ENCODE measurements around the gene IRAK2.
A peak's percentile ranks its signal among the peaks of the same experiment; 100 is the strongest.

The IRAK2 gene

DNA sequence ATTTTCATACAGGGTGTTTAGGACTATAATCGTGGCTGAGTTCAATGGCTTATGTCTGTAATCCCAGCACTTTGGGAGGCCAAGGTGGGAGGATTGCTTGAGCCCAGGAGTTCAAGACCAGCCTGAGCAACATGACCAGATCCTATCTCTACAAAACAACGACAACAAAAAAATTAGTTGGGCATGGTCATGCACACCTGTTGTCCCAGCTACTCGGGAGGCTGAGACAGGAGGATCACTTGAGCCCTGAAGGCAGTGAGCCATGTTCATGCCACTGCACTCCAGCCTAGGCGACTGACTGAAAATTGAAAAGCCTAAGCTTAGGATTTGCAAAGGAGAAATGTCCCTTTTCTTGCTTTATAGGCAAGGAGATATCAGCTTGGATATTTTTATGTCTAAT lies 47.8 kb upstream of the IRAK2 start:
- Histone ChIP-seq H3K4me1 (ENCODE audit: insufficient read depth, low read length, poor library complexity, severe bottlenecking) (peaks cover 35% of the 10 kb centered on the region), H3K4me2 (ENCODE audit: low read depth, low read length, poor library complexity, severe bottlenecking) (peak overlapping the region; percentile 96), H4K20me1 (ENCODE audit: insufficient read depth, low read length, poor library complexity, severe bottlenecking) (peaks cover 31% of the 10 kb centered on the region), H3K9ac (ENCODE audit: low read depth, low read length, poor library complexity, severe bottlenecking) (peak overlapping the region; percentile 87), H3K9me3 (ENCODE audit: insufficient read depth, low read depth, low read length) (no peaks in the 10 kb centered on the region), H3K36me3 (ENCODE audit: insufficient read depth, low read length) (no peaks in the 10 kb centered on the region), H3K27me3 (ENCODE audit: insufficient read depth, low read length, poor library complexity, severe bottlenecking) (no peaks in the 10 kb centered on the region), H3F3A (ENCODE audit: low read depth) (no peaks in the 10 kb centered on the region), H3K4me3 (ENCODE audit: low read length, poor library complexity, severe bottlenecking) (peak overlapping the region; percentile 98), H2AFZ (ENCODE audit: low read length) (no peak overlapping the region), H3K9me2 (replicated peaks; ENCODE audit: low read depth, low read length) (no peaks in the 10 kb centered on the region), H3K79me2 (ENCODE audit: insufficient read depth, low read length) (peaks cover 61% of the 10 kb centered on the region)
- TF ChIP-seq, protein P1, sequence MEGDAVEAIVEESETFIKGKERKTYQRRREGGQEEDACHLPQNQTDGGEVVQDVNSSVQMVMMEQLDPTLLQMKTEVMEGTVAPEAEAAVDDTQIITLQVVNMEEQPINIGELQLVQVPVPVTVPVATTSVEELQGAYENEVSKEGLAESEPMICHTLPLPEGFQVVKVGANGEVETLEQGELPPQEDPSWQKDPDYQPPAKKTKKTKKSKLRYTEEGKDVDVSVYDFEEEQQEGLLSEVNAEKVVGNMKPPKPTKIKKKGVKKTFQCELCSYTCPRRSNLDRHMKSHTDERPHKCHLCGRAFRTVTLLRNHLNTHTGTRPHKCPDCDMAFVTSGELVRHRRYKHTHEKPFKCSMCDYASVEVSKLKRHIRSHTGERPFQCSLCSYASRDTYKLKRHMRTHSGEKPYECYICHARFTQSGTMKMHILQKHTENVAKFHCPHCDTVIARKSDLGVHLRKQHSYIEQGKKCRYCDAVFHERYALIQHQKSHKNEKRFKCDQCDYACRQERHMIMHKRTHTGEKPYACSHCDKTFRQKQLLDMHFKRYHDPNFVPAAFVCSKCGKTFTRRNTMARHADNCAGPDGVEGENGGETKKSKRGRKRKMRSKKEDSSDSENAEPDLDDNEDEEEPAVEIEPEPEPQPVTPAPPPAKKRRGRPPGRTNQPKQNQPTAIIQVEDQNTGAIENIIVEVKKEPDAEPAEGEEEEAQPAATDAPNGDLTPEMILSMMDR (conservative IDR thresholded peaks at IDR 0.05; ENCODE audit: low read length), result no peak

DNA sequence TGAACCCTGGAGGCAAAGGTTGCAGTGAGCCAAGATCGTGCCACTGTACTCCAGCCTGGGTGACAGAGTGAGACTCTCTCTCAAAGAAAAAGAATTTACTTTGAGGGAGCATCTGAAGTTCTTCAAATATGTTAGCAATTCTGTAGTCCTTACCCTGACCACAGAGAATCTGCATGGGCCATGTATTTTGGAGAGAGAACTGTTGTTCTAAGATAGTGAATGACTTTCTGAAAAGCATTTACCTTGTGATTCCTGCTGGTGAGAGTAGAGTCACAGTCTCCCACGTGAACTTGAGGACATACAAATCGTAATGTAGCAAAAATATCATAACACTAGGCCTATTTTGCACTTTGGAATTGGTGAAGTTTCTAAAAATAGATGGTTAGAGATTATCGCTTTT lies 45.3 kb upstream of the IRAK2 start:
- Histone ChIP-seq H2AFZ (ENCODE audit: low read length) (no peak overlapping the region), H3K9me2 (replicated peaks; ENCODE audit: low read depth, low read length) (no peaks in the 10 kb centered on the region), H3K9me3 (ENCODE audit: insufficient read depth, low read depth, low read length) (no peaks in the 10 kb centered on the region), H3F3A (ENCODE audit: low read depth) (no peaks in the 10 kb centered on the region), H3K4me3 (ENCODE audit: low read length, poor library complexity, severe bottlenecking) (peak overlapping the region; percentile 98), H4K20me1 (ENCODE audit: insufficient read depth, low read length, poor library complexity, severe bottlenecking) (peaks cover 41% of the 10 kb centered on the region), H3K4me2 (ENCODE audit: low read depth, low read length, poor library complexity, severe bottlenecking) (peak overlapping the region; percentile 96), H3K79me2 (ENCODE audit: insufficient read depth, low read length) (peaks cover 82% of the 10 kb centered on the region), H3K36me3 (ENCODE audit: insufficient read depth, low read length) (no peaks in the 10 kb centered on the region; the same call in 1 of the 2 replicates), H3K9ac (ENCODE audit: low read depth, low read length, poor library complexity, severe bottlenecking) (peak overlapping the region; percentile 40), H3K4me1 (ENCODE audit: insufficient read depth, low read length, poor library complexity, severe bottlenecking) (peaks cover 35% of the 10 kb centered on the region), H3K27me3 (ENCODE audit: insufficient read depth, low read length, poor library complexity, severe bottlenecking) (no peaks in the 10 kb centered on the region)
- TF ChIP-seq EZH2phosphoT487 (IDR thresholded peaks at IDR 0.05; ENCODE audit: borderline replicate concordance), result no peak
- TF ChIP-seq, protein P1 (conservative IDR thresholded peaks at IDR 0.05; ENCODE audit: low read length), result no peak

DNA sequence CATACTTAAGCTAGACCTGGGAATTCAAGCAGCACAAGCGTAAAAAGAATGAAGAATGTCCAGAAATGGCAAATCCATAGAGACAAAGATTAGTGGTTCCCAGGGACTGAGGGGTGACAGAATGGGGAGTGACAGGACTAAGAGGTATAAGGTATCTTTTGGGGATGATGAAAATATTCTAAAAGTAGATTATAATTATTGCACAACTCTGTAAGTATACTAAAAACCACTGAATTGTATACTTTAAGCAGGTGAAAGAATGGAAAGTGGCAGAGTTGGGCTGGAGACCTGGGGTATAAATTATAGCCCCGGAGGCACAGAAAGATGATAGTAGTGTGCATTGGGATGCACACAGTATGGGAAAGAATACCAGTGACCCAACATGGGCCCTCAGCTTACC lies 43.7 kb upstream of the IRAK2 start:
- Histone ChIP-seq H3K9ac (ENCODE audit: low read depth, low read length, poor library complexity, severe bottlenecking) (no peak overlapping the region), H3K79me2 (ENCODE audit: insufficient read depth, low read length) (peaks cover 78% of the 10 kb centered on the region), H3K9me3 (ENCODE audit: insufficient read depth, low read depth, low read length) (no peaks in the 10 kb centered on the region), H3K4me2 (ENCODE audit: low read depth, low read length, poor library complexity, severe bottlenecking) (peak overlapping the region; percentile 96), H4K20me1 (ENCODE audit: insufficient read depth, low read length, poor library complexity, severe bottlenecking) (peaks cover 39% of the 10 kb centered on the region), H3F3A (ENCODE audit: low read depth) (no peaks in the 10 kb centered on the region), H3K27me3 (ENCODE audit: insufficient read depth, low read length, poor library complexity, severe bottlenecking) (no peaks in the 10 kb centered on the region), H3K36me3 (ENCODE audit: insufficient read depth, low read length) (peaks cover 8% of the 10 kb centered on the region; the same call in 1 of the 2 replicates), H3K4me1 (ENCODE audit: insufficient read depth, low read length, poor library complexity, severe bottlenecking) (peaks cover 35% of the 10 kb centered on the region), H2AFZ (ENCODE audit: low read length) (no peak overlapping the region), H3K9me2 (replicated peaks; ENCODE audit: low read depth, low read length) (no peaks in the 10 kb centered on the region), H3K4me3 (ENCODE audit: low read length, poor library complexity, severe bottlenecking) (no peak overlapping the region)
- TF ChIP-seq, protein P1 (conservative IDR thresholded peaks at IDR 0.05; ENCODE audit: low read length), result no peak
- no peak for TF ChIP-seq EZH2phosphoT487 (IDR thresholded peaks at IDR 0.05; ENCODE audit: borderline replicate concordance)
